Measurements from ENCODE around the gene LILRA6. TPM values are rescaled to one million over a fixed set of nuclear protein-coding genes. Genes with fewer than 3 reads are reported as not detected.

Gene LILRA6
- total and polyA plus RNA-seq, 2 of the 8 experiments (the other 6 are each of a cell fraction or from before 2014, with no cell fraction given) = not detected

GRCh38 chr19:54209811-54210494, 32.6 kb downstream of the LILRA6 start:
- ChIA-PET CTCF (ENCODE audit: partially characterized antibody) (interaction anchor here (0.6 to 1.7 kb wide), 5 partner anchors 9 to 47 kb away, joined by 3 to 5 read pairs (median 3); partner anchors contain the start of genes LILRB5 and RPS9), POLR2A (ENCODE audit: partially characterized antibody) (interaction anchor here (0.8 to 23.4 kb wide), 14 partner anchors 12 to 252 kb away, joined by 3 to 909 read pairs (median 11); partner anchors contain the start of genes LILRB3, LILRB5, MBOAT7 and RPS9)
- Histone ChIP-seq H4K5ac (ENCODE audit: insufficient read length, low read depth, low read length) (no peak overlapping the region), H3K27ac (ENCODE audit: low read depth, low read length) (no peak overlapping the region), H3K4me2 (ENCODE audit: insufficient read depth in 1 of 2, low read depth in 2 of 2, low read length in 2 of 2) (no peak overlapping the region), H3K9ac (replicated peaks in 1 of 4; ENCODE audit: extremely low read depth in 1 of 4, low read depth in 3 of 4, low read length in 3 of 4) (no peak overlapping the region), H3K14ac (ENCODE audit: insufficient read length) (no peak overlapping the region), H4K8ac (ENCODE audit: extremely low read depth, insufficient read depth, low read length) (no peak overlapping the region; the same call in 1 of the 2 replicates), H2BK15ac (ENCODE audit: low read length) (no peak overlapping the region), H4K91ac (replicated peaks; ENCODE audit: insufficient read length, low read length) (no peak overlapping the region), H3K23me2 (ENCODE audit: low read depth, low read length) (no peaks in the 10 kb centered on the region; the same call in 1 of the 2 replicates), H3K36me3 (ENCODE audit: control insufficient read depth in 2 of 4, insufficient read depth in 4 of 4, low read length in 3 of 4) (peaks cover 24 to 34% (median 32%) of the 10 kb centered on the region in 4 experiments), H3K4ac (replicated peaks; ENCODE audit: insufficient read length, low read depth, low read length) (no peak overlapping the region), H3K27me3 (replicated peaks in 1 of 4; ENCODE audit: control insufficient read depth in 3 of 4, extremely low read depth in 1 of 4, insufficient read depth in 3 of 4, low read length in 3 of 4) (no peaks in the 10 kb centered on the region), H2BK12ac (ENCODE audit: low read depth, low read length) (no peak overlapping the region), H2BK20ac (ENCODE audit: low read length) (no peak overlapping the region), H2BK120ac (replicated peaks; ENCODE audit: low read depth, low read length) (no peak overlapping the region), H2AFZ (ENCODE audit: low read length) (no peak overlapping the region), H3K79me2 (ENCODE audit: control insufficient read depth in 1 of 2, insufficient read depth in 2 of 2, low read length in 2 of 2) (peaks cover 3 to 20% of the 10 kb centered on the region in 2 experiments; a peak in 3 of 4 replicates), H3K56ac (replicated peaks; ENCODE audit: insufficient read length, low read depth, low read length) (no peak overlapping the region), H3K4me3 (ENCODE audit: extremely low read depth in 1 of 4, insufficient read depth in 2 of 4, low read depth in 3 of 4, low read length in 4 of 4) (no peak overlapping the region), H3K23ac (ENCODE audit: insufficient read length) (no peak overlapping the region), H4K20me1 (replicated peaks in 1 of 2; ENCODE audit: control insufficient read depth in 1 of 2, insufficient read depth in 2 of 2, low read length in 2 of 2) (peaks cover 31% of the 10 kb centered on the region in 2 experiments), H2BK5ac (ENCODE audit: low read depth, low read length) (peak overlapping the region; percentile 47; the same call in 1 of the 2 replicates), H3K4me1 (replicated peaks in 1 of 4; ENCODE audit: control insufficient read depth in 3 of 4, insufficient read depth in 4 of 4, low read length in 3 of 4) (peaks cover 0 to 4% (median 4%) of the 10 kb centered on the region in 4 experiments; a peak in 5 of 7 replicates), H3K9me3 (ENCODE audit: insufficient read depth in 2 of 2, low read depth in 1 of 2, low read length in 1 of 2) (no peaks in the 10 kb centered on the region), H3K18ac (ENCODE audit: extremely low read depth, low read length) (no peak overlapping the region), H2AK5ac (ENCODE audit: low read depth, low read length) (no peak overlapping the region), H3K79me1 (ENCODE audit: low read depth, low read length) (peaks cover 15% of the 10 kb centered on the region)
- DNase-seq (ENCODE audit: low read depth in 1 of 2, low spot score in 2 of 2) (no peak), FAIRE-seq (no peak)
- 93% methylated on average over 10 of the region's 10 CpGs; no CpG with 5 or more reads in 1 of the 2 experiments for WGBS, 2 experiments (ENCODE audit: extremely low coverage in 1 of 2, insufficient coverage in 1 of 2, insufficient read length in 1 of 2, insufficient replicate concordance in 2 of 2, low coverage in 1 of 2, low lambda C conversion rate in 2 of 2, missing lambda C conversion rate in 1 of 2)
- TF ChIP-seq KDM1A (IDR thresholded peaks at IDR 0.05; ENCODE audit: borderline replicate concordance, low read length) = no peak
- peak; percentile 17 for TF ChIP-seq POLR2AphosphoS5 (IDR thresholded peaks at IDR 0.05; ENCODE audit: low read depth, low read length)
